Stimulated activated naive CD8-positive, alpha-beta T cell treated with anti-CD3 and anti-CD28 coated beads, Interleukin-15, amount 100 ng/mL, for 72 hours (primary cell): ENCODE results near the gene HTR2B.
"Not testable (repeated sequence)": the region's sequence is repeated elsewhere in the genome, so short reads cannot be mapped to it uniquely, and the experiment has no call there.

Source experiments
- ATAC-seq: fragments of 150-1000 bp; cut with Tn5 transposase; 2 replicates; pipeline ENCODE4 v1.10.0; 2021; ENCODE audit warnings: mild to moderate bottlenecking, moderate library complexity
- DNase-seq, 2 donors: peaks; one replicate each; pipeline ENCODE4 v3.0.0; 2021 to 2022
- H3K27ac Mint-ChIP-seq, 2 donors: one replicate each; pipeline ENCODE4 v1.8.0; 2022; ENCODE audit warnings: mild to moderate bottlenecking in 2 of 2, mixed read lengths in 2 of 2, moderate library complexity in 2 of 2
- H3K27me3 Mint-ChIP-seq: one replicate; pipeline ENCODE4 v1.8.0; 2022; ENCODE audit warnings: mixed read lengths
- H3K4me1 Mint-ChIP-seq: one replicate; pipeline ENCODE4 v1.8.0; 2022; ENCODE audit warnings: mild to moderate bottlenecking, mixed read lengths
- H3K4me3 Mint-ChIP-seq, 2 donors: one replicate each; pipeline ENCODE4 v1.8.0; 2022; ENCODE audit warnings: mild to moderate bottlenecking in 2 of 2, mixed read lengths in 2 of 2, moderate library complexity in 1 of 2
- H3K9me3 Mint-ChIP-seq, 2 donors: one replicate each; pipeline ENCODE4 v1.8.0; 2022; ENCODE audit warnings: mixed read lengths in 2 of 2

The HTR2B gene

GRCh38 chr2:231068525-231069222 lies 56.2 kb downstream of the HTR2B start:
- H3K4me3 Mint-ChIP-seq: no peak overlapping the region
- H3K9me3 Mint-ChIP-seq: no peaks in the 10 kb centered on the region
- H3K27ac Mint-ChIP-seq: no peak overlapping the region
- no peak for DNase-seq
- H3K27me3 Mint-ChIP-seq: no peaks in the 10 kb centered on the region
- no peak for ATAC-seq
- H3K4me1 Mint-ChIP-seq: no peaks in the 10 kb centered on the region

DNA sequence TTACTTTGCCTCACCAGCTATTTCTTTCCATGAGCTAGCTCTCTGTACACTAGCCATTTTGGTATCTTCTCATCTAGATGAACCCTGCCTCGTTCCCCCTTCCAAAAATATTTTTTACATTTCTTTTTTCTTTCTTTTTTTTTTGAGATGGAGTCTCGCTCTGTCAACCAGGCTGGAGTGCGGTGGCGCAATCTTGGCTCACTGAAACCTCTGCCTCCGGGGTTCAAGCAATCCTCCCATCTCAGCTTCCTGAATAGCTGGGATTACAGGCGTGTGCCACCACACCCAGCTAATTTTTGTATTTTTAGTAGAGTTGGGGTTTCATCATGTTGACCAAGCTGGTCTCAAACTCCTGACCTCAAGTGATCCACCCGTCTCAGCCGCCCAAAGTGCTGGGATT lies 57.3 kb downstream of the HTR2B start:
- H3K4me1 Mint-ChIP-seq, DNase-seq, H3K9me3 Mint-ChIP-seq, H3K27ac Mint-ChIP-seq, H3K4me3 Mint-ChIP-seq, ATAC-seq, H3K27me3 Mint-ChIP-seq: not testable (repeated sequence)

DNA sequence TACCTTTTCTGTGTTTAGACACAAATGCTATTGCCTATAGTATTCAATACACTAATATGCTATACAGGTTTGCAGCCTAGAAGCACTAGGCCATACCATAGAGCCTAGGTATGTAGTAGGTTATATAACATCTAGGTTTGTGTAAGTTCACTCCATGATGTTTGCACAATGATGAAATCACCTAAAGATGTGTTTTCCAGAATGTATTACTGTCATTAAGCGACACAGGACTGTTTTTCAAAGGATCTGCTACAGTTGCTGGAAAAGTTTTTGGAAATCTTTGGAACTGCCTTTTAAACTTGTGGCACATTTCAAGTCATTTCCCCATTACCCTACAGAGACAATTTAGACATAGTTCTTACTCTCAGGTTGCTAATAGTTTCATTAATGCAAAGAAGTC lies 58.9 kb downstream of the HTR2B start:
- H3K9me3 Mint-ChIP-seq: no peaks in the 10 kb centered on the region
- DNase-seq (no peak), ATAC-seq (no peak)
- no peak overlapping the region for H3K4me3 Mint-ChIP-seq
- no peaks in the 10 kb centered on the region for H3K27me3 Mint-ChIP-seq
- no peak overlapping the region for H3K27ac Mint-ChIP-seq
- no peaks in the 10 kb centered on the region for H3K4me1 Mint-ChIP-seq

- no peaks in the 10 kb centered on the region for H3K9me3 Mint-ChIP-seq
- ATAC-seq: no peak
- no peak for DNase-seq
- peaks cover 20% of the 10 kb centered on the region for H3K4me1 Mint-ChIP-seq
- H3K27me3 Mint-ChIP-seq: no peaks in the 10 kb centered on the region
- peak overlapping the region in 1 of 2 donors; percentile 22 for H3K27ac Mint-ChIP-seq
- H3K4me3 Mint-ChIP-seq: no peak overlapping the region
Measured at GRCh38 chr2:231063347-231063746, 61.5 kb downstream of the HTR2B start.

DNA sequence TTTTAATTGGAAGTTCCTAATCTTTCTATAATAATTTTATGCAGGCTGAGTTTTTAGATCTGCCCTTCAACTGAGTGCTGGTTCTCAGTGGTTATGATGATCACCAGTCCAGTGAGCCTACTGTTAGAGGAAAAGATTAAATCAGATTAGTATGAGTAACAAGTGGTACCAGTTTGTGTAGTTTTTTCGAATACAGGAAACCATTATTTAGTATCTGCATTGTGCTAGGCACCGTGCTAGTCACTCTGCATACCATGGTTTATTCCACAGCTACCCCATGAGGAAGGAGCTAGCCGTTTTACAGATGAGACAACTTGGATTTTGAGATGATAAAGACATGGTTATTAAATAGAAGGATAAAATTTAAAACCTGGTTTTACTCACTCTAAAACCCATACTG lies 62.1 kb downstream of the HTR2B start:
- no peaks in the 10 kb centered on the region for H3K27me3 Mint-ChIP-seq
- H3K27ac Mint-ChIP-seq: no peak overlapping the region
- H3K9me3 Mint-ChIP-seq: no peaks in the 10 kb centered on the region
- peaks cover 26% of the 10 kb centered on the region for H3K4me1 Mint-ChIP-seq
- no peak for ATAC-seq
- H3K4me3 Mint-ChIP-seq: no peak overlapping the region
- no peak for DNase-seq

DNA sequence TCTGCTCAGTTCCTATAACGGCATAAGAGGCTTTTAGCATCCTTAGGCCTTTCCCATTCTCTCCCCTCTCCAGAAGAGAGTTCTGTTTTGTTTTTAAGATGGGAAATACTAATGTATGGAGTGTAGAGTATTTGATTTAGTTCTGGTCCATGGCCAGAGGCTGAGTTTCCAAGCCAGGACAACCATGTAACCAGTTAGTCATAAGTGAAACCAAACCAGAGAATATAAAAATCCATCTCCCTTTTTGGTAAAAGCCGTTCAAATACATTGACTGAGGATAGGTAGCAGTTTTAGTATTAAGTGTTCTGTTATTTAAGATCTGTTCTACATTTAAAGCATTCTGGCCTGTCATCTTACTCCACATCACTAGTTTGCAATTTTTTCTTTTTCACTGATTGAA lies 65.1 kb downstream of the HTR2B start:
- H3K4me1 Mint-ChIP-seq: peaks cover 29% of the 10 kb centered on the region
- no peak for DNase-seq

DNA sequence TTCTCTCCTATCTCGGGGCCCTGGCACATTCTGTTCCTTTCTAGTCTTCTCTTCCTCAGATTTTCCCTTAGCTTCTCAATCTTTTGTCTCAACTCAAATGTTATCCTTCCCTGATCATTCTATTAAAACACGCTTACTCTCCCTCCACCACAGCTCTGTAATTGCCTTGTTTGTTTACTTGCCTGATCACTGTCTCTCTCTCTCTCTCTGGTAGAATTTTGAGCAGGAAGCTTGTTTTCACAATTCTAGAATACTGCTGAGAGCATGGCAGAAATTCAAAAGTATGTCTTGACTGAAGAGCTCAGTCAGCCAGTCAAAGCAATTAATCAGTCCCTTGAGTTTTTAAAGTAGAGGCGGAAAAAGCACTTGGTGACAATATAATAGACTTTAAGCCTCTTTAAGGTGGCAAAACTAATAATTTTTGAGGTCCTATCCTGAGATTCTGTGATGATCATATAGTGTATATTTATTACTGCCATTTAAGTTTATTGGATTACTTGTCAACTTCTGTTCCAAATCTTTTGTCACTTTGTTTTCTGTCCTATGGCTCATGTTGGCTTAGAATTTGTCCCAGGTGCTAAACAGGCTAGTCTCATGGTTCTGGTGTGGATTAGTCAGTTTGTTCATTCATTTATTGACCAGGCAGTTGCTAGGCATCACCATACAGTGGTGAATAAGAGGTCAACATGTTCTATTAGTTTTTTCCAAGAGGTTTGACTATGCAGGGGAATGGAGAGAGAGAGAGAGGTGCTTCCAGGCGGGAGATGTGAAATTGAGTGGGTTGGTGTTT lies 65.9 kb downstream of the HTR2B start:
- Mint-ChIP-seq H3K9me3 (no peaks in the 10 kb centered on the region), H3K4me3 (peak overlapping the region; percentile 89 to 96), H3K27me3 (peaks cover 5% of the 10 kb centered on the region), H3K4me1 (peaks cover 32% of the 10 kb centered on the region), H3K27ac (peak overlapping the region in 1 of 2 donors; percentile 2)
- ATAC-seq: no peak
- no peak for DNase-seq

More for the DNA sequence above, 65.1 kb downstream of the HTR2B start:
- no peaks in the 10 kb centered on the region for H3K9me3 Mint-ChIP-seq
- no peaks in the 10 kb centered on the region for H3K27me3 Mint-ChIP-seq
- no peak overlapping the region for H3K27ac Mint-ChIP-seq
- no peak for ATAC-seq
- H3K4me3 Mint-ChIP-seq: no peak overlapping the region
